ENCODE results near the gene SCGB1D2.

Gene SCGB1D2

DNA sequence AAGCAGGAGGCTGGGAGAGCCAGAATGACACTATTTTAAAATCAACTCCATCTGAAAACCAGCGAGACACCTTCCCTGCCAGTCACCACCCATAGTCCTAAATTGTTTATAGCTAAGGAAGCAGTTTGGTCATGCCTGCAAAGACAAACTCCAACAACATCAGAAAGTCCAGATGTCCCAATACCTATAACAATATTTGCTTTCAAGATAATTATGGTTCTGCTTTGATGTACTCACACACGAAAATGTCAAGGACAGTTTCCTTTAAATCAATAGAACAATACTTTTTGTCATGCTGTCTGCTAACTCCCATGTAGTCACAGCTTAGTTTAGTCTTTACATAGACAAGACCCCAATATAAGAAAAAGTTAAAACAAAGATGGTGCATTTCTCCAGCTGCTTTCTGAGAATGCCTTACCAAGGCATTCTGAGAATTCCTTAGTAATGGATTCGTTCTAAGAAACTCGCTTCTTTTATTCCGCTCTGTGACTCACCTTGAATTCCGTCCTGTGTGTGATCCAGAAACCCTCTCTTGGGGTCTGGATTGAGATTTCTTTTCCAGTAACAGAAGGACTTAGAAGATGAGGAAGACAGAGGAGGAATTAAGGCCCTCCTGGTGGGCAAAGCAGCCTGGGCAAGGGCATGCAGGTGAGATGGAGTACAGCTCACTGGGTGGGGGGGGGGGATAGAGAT, 18.4 kb downstream of the SCGB1D2 start:
- no peak for DNase-seq (ENCODE audit: low spot score)

GRCh38 chr11:62264004-62264403, 22.0 kb downstream of the SCGB1D2 start:
- DNase-seq (ENCODE audit: low spot score) = no peak

DNA sequence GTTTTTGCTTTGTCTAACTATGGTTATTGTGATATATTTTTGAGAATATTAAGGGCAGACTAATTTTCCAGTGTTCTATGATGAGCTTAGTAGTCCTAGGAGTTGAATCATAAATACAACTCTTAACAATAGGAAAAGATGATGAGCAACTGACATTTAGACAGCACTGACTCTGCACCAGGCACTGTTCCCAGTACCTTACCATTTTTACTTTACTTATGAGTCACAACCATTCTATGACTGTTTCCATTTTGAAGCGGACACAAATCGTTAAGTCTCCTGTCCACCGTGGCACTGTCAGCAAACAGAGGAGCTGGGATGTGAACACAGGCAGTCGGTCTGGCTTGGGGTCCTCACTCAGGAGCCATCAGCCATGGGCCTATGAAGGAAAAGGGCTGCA, 24.5 kb downstream of the SCGB1D2 start:
- no peak for DNase-seq (ENCODE audit: low spot score)

GRCh38 chr11:62267050-62267449, 25.0 kb downstream of the SCGB1D2 start:
- DNase-seq (ENCODE audit: low spot score) = no peak

DNA sequence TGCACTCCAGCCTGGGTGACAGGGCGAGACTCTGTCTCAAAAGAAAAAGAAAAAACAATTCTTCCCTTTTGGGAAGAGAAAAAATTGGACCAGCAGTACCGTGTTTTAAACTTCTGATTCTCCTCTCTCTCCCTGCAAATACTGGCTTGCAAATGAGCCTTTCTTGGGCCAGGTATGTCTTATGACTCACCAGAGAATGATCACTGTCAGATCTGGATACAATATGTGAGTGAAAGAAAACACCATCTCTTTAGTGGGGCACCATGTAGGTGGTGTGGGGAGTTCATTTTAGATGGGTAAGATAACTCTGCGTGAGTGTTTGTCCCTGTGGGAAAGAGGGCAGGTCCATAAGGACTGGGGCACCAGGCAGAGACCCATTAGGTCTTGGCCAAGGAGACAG, 25.5 kb downstream of the SCGB1D2 start:
- DNase-seq (ENCODE audit: low spot score) = no peak

DNA sequence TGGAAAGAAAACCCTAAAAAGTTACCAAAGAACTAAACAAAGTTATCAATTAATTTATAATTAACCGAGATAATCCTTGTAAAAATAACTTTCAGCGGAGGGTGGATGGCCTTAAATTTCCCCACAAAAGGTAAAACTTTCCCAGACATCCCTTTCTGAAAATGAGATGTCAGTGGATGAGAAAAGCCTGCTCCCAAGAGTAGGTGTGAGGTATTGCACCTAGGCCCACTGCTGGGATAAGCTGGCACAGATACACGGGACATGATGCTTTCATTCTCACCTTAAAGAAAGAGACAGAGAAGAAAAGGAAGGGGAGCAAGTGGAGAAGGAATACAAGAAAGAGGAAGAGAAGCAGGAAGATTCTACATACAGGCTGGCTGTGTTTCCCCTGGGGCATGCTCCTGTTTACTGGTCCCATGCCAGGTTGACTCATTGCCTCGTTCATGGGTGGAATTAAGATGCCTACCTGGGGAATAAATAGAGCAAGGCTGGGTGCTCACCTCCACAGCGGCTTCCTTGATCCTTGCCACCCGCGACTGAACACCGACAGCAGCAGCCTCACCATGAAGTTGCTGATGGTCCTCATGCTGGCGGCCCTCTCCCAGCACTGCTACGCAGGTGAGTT, 27.7 kb downstream of the SCGB1D2 start, which contains the start of gene SCGB2A2:
Gene SCGB2A2 (plus strand): TSS at position 505 of the 625 bp plus-strand sequence. CDS start 59 bp downstream, at position 564.
- no peak for DNase-seq (ENCODE audit: low spot score)

GRCh38 chr11:62273284-62273683, 31.2 kb downstream of the SCGB1D2 start:
- DNase-seq (ENCODE audit: low spot score) = no peak

DNA sequence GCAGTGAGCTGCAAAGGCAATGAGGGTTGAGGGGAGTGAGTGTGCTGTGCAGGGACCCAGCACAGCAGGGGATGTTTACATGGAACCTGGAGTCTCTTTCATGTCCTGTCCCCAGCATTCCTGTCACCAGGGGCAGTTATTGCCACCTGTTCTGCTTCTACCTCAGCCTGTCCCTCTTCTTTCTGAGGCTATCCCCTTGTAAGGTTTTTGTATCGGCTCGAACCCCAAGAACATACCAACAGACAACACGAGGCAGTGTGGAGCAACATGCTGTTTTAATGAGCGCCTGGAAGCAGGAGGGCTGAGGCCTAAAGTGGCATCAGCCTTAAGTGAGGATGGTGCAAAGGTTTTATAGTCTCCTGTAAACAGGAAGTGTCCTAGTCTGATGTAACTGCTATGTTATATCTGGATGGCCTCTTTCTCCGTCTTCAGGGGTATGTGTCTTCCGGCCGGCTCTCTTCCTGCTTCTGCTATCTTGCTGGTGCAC, 31.8 kb downstream of the SCGB1D2 start:
- no peak for DNase-seq (ENCODE audit: low spot score)

DNA sequence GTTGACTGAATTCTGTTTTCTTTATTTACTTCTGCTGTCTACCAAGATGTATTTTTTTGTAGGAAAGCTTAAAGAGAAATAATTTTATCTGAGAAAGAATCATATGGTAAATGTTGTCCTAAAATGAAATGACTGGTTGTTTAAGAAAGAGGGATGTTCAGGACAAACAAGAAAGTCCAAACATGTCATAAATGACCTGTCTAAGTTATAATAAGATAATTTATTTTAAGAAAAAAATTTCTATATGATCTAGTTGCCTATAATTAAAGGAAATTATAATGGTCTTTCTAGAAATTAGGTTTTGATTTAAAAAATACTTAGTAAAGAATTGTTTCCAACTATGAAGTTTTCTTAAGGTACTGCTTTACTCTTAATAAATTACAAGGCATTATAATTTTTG, 38.4 kb downstream of the SCGB1D2 start:
- DNase-seq (ENCODE audit: low spot score) = no peak
